ENCODE results near the gene ASRGL1.
"Not testable (repeated sequence)": the region's sequence is repeated elsewhere in the genome, so short reads cannot be mapped to it uniquely, and the experiment has no call there.

The ASRGL1 gene

DNA sequence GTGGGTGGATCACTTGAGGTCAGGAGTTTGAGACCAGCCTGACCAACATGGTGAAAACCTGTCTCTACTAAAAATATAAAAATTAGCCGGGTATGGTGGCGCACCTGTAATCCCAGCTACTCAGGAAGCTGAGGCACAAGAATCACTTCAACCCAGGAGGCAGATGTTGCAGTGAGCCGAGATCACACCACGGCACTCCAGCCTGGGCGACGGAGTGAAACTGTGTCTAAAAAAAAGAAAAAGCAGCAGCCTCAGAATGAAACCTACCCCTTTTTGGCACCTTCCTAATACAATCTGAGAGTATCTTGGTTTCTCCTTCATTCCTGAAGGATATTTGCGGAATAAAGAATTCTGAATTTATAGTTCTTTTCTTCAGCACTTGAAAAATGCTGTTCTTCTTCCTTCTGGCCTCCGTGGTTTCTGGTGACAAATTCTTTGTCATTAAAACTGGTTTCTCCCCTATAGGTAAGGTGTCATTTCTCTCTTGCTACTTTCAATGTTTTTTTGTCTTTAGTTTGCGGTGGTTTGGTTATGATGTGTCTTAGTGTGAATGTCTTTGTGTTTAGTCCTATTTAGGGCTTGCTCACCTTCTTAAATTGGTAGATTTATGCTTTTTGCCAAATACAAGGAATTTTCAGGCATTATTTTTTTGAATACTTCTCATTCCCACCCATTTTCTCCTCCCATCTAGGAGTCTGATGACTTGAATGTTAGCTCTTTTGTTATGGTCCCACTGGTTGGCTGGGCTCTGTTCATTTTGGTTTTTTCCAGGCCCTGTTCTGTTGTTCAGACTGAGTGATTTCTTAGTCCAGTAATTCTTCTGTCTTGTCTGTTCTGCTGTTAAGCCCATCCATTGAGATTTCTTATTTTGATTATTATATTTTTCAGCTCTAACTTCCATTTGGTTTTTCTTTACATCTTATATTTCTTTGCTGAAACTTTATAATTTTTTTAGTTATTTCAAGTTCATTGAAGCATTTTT is 15.4 kb downstream of the ASRGL1 start:
- no peak for DNase-seq (ENCODE audit: low read depth in 1 of 2, low spot score in 1 of 2)

DNA sequence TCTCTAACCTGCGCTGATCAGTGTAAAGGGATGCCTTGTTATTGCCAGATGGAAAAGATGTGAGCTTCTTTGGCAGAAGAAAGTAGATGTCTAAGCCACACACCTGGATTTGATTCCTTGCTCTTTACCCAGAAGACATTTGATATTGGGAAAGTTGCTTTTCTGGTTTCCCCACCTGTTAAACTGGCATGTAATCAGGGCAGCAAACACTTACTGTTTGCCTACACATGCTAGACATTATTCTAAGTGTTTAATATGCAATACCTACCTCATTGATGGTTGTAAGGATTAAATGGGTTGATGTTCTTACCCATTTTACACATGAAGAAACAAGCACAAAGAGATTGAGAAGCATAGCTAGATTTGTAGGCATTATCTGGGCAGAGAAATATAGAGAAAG is 16.6 kb downstream of the ASRGL1 start:
- no peak for DNase-seq (ENCODE audit: low read depth in 1 of 2, low spot score in 1 of 2)

DNA sequence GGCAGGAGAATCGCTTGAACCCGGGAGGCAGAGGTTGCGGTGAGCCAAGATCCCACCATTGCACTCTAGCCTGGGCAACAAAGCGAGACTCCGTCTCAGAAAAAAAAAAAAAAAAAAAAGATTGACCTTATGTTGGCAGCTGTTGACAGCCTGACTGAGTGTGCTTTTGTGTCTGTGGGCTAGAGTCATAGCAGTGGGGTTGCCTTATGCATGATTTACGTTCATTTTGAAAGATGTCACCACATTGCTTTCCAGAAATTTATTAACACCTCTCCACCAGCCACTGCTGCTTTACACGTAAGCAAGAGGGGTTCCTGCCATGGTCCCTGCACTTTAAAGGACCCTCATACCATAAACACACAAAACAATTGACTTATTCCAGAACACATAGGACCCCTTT is 21.0 kb downstream of the ASRGL1 start:
- DNase-seq (ENCODE audit: low read depth in 1 of 2, low spot score in 1 of 2): no peak

DNA sequence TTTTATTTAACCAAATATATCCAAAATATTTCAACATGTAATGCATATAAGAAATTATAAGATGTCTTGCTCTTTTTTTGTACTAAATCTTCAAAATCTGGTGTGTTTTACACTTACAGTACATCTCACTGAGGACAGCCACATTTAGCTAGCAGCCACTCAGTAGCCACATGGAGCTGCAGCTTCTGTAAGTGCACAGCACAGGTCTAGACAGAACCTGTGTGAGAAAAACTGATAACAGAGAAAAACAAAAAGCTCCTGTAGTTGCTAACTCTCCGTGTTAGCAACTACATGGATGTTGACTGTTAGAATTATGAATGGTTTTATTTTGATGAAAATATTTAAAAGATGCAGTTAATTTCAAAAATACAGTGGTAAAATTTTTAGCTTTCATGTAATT is 22.2 kb downstream of the ASRGL1 start:
- no peak for DNase-seq (ENCODE audit: low read depth in 1 of 2, low spot score in 1 of 2)

DNA sequence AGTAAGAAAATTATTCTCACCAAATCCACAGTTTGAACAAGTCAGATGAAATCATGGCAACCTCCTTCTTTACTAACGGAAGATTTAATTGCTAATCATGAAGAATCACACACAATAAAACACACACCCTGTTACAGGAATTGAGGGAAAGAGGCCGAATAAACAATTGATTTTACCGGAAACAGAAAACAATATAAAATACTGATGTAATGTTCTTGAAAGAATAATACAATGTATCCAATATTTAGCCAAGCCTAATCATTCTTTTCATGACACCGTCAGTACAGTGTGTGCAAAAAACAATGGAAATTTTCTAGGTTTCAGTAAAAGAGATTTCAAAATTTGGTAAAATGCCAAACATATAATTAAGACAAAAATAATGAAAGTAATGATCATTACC is 23.4 kb downstream of the ASRGL1 start:
- DNase-seq (ENCODE audit: low read depth in 1 of 2, low spot score in 1 of 2): no peak

DNA sequence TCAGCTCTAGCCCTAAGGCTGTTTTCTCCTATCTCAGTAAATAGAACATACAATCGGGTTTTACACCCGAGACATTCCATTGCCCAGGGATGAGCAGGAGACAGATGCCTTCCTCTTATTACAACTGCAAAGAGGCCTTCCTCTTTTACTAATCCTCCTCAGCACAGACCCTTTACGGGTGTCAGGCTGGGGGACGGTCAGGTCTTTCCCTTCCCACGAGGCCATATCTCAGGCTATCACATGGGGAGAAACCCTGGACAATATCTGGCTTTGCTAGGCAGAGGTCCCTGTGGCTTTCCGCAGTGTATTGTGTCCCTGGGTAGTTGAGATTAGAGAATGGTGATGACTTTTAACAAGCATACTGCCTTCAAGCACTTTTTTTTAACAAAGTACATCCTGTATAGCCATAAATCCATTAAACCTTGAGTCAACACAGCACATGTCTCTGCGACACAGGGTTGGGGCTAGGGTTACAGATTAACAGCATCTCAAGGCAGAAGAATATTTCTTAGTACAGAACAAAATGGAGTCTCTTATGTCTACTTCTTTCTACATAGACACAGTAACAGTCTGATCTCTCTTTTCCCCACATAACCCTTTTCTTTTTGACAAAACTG is 31.7 kb downstream of the ASRGL1 start:
- DNase-seq (ENCODE audit: low read depth in 1 of 2, low spot score in 1 of 2): not testable (repeated sequence)

DNA sequence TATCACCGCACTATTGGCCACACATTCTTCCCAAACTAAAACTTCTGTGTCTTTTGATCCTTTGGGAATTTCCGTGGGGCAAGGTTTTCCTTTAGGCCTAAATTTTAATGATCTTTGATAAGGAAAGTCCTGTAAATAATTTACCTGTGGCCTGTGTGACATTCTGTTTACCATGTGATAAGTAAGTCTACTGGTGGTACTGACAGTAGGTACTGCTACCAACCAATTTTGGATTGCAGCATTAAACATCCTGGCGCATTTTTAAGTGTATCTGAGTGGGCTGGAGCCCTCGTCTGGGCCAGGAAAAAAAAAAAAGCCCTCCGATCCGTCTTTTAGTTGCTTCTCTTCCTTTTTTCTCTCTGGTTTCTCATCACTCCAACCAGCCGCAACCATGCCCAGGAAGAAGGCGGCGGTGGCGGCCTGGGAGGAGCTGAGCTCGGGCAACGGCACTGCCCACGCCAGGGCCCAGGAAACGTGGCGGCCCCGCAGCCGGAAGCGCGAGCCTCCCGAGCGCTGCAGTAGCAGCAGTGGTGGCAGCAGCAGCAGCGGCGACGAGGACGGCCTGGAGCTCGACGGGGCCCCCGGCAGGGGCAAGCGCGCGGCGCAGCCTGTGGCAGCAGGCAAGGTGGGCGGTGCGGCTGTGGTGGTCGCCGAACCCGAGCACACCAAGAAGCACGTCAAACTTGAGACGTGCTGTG is 33.6 kb downstream of the ASRGL1 start:
- no peak for DNase-seq (ENCODE audit: low read depth in 1 of 2, low spot score in 1 of 2)

DNA sequence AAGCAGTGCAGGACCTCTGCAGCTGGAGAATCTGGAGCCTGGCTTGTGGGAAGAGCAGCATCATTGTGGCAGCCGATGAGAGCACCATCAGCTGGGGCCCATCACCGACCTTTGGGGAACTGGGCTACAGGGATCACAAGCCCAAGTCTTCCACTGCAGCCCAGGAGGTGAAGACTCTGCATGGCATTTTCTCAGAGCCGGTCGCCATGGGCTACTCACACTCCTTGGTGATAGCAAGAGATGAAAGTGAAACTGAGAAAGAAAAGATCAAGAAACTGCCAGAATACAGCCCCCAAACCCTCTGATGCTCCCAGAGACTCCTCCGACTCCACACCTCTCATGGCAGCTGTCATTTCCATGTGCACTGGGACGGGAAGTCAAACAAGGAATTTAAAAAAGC is 35.6 kb downstream of the ASRGL1 start:
- no peak for DNase-seq (ENCODE audit: low read depth in 1 of 2, low spot score in 1 of 2)

DNA sequence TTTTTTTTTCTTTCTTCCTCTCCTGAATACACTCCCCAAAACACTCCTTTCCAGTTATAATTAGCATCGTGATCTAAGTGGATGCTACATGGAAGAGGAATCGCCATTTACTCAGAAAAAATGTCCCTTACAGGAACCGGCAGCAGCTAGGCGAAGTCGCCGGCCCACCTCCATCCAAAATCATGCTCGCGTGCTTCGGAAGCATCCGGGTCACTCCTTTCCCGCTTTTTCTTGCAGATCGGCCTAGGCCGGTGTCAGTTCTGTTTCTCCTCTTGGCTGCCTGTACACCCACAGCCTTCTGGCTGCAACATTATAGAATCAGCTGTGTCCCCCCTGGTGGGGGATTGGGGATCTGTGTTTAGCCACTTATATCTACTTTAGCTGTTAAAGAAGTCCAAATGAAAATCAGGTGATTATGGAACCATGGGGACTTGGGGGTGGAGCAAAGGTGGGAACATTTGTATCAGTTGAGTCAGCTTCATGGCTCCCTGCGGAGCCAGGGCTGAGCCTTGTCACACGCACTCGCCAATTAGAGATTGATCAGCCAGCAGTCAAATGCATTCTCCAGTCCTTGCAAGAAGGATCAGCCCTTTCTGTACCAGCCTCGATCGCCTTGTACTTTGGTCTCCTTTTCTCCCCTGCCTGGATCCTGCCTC is 36.3 kb downstream of the ASRGL1 start:
- no peak for DNase-seq (ENCODE audit: low read depth in 1 of 2, low spot score in 1 of 2)

DNA sequence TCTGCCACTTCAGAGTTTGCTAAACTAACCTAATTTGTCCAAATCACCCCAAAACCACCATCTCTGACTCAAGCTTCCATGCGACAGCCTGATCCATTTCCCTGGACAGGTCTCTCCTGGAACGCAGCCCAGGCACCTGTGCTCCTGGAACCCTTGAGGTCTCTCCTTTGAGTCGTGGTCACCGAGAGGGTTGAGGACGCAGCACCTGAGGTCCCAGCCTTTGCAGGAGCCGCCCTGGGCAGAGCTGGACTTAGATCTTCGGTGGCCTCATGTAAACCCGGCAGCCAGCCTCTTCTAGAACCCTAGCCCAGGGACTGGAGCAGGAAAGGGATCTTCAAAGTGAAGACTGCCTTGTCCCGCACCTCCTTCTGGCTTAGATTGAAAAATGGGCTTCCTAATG is 37.6 kb downstream of the ASRGL1 start:
- no peak for DNase-seq (ENCODE audit: low read depth in 1 of 2, low spot score in 1 of 2)

DNA sequence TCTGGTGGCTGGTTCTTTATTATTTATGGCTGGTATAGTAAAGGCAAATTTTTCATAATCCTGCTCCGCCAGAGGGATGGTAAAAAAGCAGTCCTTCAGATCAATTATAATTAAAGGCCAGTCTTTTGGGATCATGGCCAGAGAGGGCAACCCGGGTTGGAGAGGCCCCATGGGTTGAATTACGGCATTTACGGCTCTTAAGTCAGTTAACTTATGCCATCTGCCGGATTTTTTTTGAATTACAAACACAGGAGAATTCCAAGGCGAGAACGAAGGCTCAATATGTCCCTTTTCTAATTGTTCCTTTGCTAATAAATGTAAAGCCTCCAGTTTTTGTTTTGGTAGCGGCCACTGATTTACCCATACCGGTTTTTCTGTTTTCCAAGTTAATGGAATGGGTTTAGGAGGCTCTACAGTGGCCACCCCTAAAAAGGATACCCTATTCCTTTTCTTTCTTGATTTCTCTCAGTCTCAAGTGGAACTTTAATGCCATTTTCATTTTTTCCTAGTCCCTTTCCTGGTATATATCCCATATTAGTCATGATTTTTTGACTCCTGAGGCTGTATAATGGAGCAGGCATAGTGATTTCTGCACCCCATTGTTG is 41.3 kb downstream of the ASRGL1 start:
- DNase-seq (ENCODE audit: low read depth in 1 of 2, low spot score in 1 of 2): not testable (repeated sequence)

DNA sequence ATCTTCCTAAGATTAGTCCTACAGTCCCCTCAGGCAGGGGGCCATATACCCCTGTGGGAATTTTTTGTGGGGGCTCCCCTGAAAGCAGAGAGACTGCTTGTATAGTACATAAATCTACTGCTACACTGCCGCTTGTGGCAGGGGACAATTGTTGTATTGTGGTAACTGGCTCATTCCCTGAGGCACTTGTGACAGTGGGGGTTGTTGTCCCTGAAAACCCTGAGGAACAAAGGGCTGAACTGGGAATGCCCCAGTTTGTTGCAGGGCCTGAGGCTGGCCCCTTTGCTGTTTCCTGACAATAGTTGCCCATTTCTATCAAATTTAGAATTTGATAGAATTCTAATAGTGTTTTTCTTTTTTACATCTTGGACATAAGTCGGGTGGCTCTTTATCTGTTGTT is 42.3 kb downstream of the ASRGL1 start:
- not testable (repeated sequence) for DNase-seq (ENCODE audit: low read depth in 1 of 2, low spot score in 1 of 2)

DNA sequence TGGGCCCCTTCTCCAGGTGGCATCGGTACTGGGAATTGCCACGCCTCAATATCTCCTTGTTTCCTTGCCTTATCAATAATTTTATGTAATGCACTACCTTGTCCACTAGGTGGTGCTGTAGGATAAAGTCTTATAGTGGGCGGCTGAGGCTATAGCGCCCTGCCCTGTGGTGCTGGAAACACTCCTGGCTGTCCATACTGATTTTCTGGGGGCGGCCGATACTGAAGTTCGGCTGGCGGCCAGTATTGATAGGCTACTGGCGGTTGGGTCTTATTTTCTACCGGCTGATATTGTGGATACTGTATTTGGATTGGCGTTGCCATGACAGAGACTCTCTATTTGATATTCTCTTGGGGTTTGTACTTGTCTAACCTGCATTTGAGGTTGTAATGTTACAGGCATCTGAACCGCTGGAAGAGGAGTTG is 43.6 kb downstream of the ASRGL1 start:
- peak in 1 of 2 donors; percentile 52 for DNase-seq (ENCODE audit: low read depth in 1 of 2, low spot score in 1 of 2)

DNA sequence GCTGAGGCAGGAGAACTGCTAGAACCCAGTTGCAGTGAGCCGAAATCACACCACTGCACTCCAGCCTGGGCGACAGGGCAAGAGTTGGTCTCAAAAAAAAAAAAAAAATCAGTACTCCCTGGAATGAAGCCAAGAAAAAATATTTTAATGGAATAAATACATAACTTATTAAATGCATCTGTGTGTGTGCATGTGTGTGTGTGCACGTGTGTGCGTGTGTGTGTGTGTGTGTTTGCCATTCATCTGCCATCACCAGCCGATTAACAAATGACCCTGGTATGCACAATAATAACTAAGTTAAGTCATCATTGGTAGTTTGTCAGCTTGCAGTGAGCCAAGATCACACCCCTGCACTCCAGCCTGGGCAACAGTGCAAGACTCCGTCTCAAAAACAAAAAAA is 46.6 kb downstream of the ASRGL1 start:
- no peak for DNase-seq (ENCODE audit: low read depth in 1 of 2, low spot score in 1 of 2)

DNA sequence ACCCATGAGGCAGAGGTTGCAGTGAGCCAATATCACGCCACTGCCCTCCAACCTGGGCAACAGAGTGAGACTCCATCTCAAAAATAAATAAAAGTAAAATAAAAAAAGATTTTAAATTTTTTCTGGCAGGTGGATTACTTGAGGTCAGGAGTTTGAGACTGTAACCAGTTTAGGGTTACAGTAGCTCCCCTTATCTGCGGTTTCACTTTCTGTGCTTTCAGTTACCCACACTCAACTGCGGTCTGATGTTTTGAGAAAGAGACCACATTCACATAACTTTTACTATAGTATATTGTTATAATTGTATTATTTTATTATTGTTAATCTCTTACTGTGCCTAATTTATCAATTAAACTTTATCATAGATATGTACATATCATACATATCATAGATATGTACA is 48.8 kb downstream of the ASRGL1 start:
- DNase-seq (ENCODE audit: low read depth in 1 of 2, low spot score in 1 of 2): not testable (repeated sequence)

DNA sequence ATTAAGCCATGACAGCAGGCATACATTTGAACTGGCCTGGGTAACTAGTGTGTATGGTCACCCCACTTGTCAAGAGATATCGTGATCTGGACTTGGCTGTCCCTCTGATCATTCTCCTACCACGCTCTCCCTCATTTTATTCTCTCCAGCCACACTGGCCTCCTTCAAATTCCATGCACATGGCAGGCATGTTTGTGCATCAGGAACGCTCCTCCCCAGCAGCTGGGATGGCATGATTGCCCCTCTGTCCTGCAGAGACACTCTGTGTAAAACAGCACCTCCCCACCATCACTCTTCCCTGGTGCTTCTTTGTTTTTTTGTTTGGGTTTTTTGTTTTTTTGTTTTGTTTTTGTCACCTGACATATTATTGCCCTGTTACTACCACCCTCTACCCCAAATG is 50.1 kb downstream of the ASRGL1 start:
- DNase-seq (ENCODE audit: low read depth in 1 of 2, low spot score in 1 of 2): no peak

DNA sequence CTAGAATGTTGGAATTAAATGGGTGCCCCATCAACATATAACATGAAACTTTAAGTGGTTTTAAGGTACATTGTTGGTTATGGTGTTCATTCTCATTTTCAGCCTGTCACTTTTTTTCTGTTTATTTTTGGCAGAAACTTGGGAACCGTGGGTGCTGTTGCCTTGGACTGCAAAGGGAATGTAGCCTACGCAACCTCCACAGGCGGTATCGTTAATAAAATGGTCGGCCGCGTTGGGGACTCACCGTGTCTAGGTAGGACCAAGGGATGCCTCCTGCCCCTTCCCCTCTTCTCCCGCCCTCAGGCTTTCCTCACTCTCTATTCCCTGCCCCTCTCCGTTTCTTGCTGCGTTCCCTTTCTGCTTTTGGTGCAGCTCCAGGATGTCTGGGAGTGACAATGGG is 51.8 kb downstream of the ASRGL1 start:
- no peak for DNase-seq (ENCODE audit: low read depth in 1 of 2, low spot score in 1 of 2)

DNA sequence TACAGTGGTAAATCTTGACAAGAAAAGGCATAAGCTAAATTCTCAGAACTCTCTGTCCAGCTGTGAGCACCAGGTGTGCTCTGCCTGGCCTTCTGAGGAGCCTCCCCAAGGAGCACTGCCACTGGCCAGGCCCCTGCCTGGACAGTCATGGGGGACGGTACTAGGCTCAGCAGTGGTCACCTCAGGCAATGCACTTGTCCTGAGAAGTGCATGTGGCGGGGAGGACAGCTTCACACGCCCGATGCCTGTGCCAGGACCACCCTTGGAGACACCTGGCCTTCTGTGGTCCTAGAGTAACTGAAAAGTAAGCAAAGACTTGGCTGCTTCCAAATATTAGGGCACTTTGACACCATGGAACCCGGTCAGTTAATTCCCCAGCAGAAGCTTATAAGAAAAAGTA is 53.0 kb downstream of the ASRGL1 start:
- no peak for DNase-seq (ENCODE audit: low read depth in 1 of 2, low spot score in 1 of 2)

DNA sequence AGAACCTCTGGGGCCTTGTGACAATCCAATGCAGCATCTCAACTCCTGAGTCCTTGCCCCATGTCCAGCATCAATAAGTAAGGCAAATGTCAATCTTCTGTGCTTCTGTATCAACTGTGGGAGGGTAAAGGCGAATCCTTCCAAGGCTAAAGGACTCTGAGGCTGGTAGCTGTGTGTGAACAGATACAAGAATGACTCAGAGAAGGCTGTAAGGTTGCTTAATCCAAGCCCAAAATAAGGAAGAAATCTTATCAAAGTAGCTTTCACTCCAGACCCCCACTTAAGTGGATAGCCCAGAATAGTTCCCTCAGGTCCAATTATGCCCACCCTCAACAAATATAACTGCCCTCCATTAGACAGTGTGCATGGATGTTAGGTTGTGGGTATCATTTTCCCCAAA is 53.5 kb downstream of the ASRGL1 start:
- DNase-seq (ENCODE audit: low read depth in 1 of 2, low spot score in 1 of 2): no peak

DNA sequence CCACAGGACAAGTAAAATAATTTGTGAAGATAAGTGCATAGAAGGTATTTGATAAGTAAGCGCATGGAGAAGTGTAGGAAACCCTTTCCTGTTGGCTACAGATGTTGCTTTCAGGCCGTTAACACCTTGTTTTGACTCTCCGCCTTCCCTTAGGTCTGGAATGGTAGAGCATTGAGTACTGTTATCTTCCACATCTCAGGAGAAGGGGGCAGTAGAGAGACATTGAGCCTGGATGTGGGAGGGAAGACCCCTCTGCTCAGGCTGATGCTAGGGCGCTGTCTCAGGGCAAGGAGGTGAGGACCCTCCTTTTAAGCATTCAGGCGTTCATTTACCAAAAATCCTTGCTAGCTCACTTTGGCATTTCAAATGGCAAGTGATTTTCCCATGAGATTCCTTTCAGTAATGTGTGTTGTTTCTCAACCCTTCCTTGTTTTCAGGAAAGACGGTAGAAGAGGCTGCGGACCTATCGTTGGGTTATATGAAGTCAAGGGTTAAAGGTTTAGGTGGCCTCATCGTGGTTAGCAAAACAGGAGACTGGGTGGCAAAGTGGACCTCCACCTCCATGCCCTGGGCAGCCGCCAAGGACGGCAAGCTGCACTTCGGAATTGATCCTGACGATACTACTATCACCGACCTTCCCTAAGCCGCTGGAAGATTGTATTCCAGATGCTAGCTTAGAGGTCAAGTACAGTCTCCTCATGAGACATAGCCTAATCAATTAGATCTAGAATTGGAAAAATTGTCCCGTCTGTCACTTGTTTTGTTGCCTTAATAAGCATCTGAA is 54.6 kb downstream of the ASRGL1 start:
- no peak for DNase-seq (ENCODE audit: low read depth in 1 of 2, low spot score in 1 of 2)
